ENCODE data around the gene CALHM5. TPM values are rescaled to one million over a fixed set of nuclear protein-coding genes. Genes with fewer than 3 reads are reported as not detected.
"Not testable (repeated sequence)": the region's sequence is repeated elsewhere in the genome, so short reads cannot be mapped to it uniquely, and the experiment has no call there.

CALHM5 gene
- total RNA-seq = 2.8 TPM
- long read RNA-seq, full-length matches to known transcripts = 4 of 6 reads
- long read RNA-seq, partial matches to known transcripts = 0 of 6 reads
- long read RNA-seq, other reads (novel, unspliced or antisense) = 2 of 6 reads

GRCh38 chr6:116511424-116512110, at the start of gene CALHM5:
Gene CALHM5, plus strand, starts transcription at chr6:116511639. Its CDS starts 58 bp downstream, at chr6:116511697.
- no peak for DNase-seq (ENCODE audit: low spot score)

- no peak for DNase-seq (ENCODE audit: low spot score)
These were observed 49.2 kb upstream of the CALHM5 start for GRCh38 chr6:116461932-116462885.

GRCh38 chr6:116463301-116463700, 48.1 kb upstream of the CALHM5 start:
- DNase-seq (ENCODE audit: low spot score) = no peak

DNA sequence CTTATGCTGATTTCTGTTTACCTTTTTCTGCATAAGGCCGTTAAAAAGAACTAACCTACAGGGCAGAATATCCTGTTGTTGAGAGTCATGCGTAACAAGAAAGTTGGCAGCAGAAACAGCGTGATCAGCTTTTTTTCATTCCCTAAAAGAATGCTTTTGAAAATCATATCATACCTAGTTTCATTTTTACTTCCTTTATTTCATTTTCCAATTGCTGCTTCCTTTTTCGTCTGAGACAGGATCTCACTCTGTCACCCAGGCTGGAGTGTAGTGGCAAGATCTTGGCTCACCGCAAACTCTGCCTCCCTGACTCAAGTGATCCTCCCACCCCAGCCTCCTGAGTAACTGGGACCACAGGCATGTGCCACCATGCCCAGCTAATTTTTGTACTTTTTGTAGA, 46.2 kb upstream of the CALHM5 start:
- no peak for DNase-seq (ENCODE audit: low spot score)

GRCh38 chr6:116467096-116467495, 44.3 kb upstream of the CALHM5 start:
- DNase-seq (ENCODE audit: low spot score) = no peak

GRCh38 chr6:116467514-116467913, 43.9 kb upstream of the CALHM5 start:
- no peak for DNase-seq (ENCODE audit: low spot score)

- no peak for DNase-seq (ENCODE audit: low spot score)
These were observed 43.1 kb upstream of the CALHM5 start for GRCh38 chr6:116468293-116468692.

GRCh38 chr6:116471531-116471930, 39.9 kb upstream of the CALHM5 start:
- DNase-seq (ENCODE audit: low spot score) = no peak

DNA sequence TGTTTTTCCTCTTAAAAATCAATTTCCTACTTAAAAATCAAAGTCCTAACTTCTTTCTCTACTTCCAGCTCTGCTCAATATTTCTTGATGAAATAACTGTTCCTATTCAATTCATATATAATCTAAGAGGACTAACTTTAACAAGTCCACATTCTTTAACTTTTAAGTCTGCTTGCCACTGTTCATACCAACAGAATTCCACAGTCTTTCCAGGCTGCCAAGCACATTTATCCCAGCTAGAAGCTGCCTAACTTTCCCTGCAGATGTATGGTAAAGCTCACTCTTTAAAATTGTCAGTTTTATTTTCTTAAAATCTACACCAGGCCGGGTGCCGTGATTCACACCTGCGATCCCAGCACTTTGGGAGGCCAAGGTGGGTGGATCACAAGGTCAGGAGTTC, 38.7 kb upstream of the CALHM5 start:
- DNase-seq (ENCODE audit: low spot score) = no peak

GRCh38 chr6:116475141-116475540, 36.3 kb upstream of the CALHM5 start:
- no peak for DNase-seq (ENCODE audit: low spot score)

DNA sequence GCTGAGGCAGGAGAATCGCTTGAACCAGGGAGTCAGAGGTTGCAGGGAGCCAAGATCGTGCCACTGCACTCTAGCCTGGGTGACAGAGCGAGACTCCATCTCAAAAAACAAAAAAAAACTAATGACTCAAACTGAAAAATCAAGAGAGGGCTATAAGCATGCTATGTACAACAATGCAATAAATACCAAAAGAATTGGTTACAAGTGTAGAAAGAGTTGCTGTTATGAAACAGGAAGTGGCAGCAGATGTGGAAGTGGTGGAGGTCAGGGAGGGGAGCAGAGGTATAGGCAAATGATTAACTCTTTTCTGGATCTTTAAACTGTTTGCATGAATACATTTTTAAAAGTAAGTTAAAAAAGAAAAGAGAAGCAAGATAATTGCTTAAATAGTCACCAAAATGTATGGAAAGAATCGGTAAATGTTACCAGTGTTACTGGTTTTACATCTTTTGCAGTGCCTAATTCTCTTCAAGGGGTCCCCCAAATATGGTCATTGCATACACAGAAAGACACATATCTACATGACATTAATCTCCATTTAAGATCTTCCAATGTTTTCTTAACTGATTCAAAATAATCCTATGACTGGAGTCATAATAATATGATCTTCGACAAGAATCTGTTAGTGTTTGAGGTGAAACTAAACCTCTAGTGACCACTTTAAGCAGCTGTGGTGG, 35.3 kb upstream of the CALHM5 start:
- no peak for DNase-seq (ENCODE audit: low spot score)

GRCh38 chr6:116482780-116483179, 28.7 kb upstream of the CALHM5 start:
- DNase-seq (ENCODE audit: low spot score) = no peak

GRCh38 chr6:116483616-116484015, 27.8 kb upstream of the CALHM5 start:
- DNase-seq (ENCODE audit: low spot score) = no peak

- DNase-seq (ENCODE audit: low spot score) = no peak
These were observed 25.8 kb upstream of the CALHM5 start for GRCh38 chr6:116485559-116486184.

GRCh38 chr6:116491610-116492330, 19.7 kb upstream of the CALHM5 start:
- DNase-seq (ENCODE audit: low spot score) = no peak

- DNase-seq (ENCODE audit: low spot score) = no peak
These were observed 18.9 kb upstream of the CALHM5 start for GRCh38 chr6:116492331-116493067.

GRCh38 chr6:116495161-116495560, 16.3 kb upstream of the CALHM5 start:
- DNase-seq (ENCODE audit: low spot score) = not testable (repeated sequence)

GRCh38 chr6:116497113-116497676, 14.2 kb upstream of the CALHM5 start:
- DNase-seq (ENCODE audit: low spot score) = no peak

GRCh38 chr6:116500969-116501433, 10.4 kb upstream of the CALHM5 start:
- DNase-seq (ENCODE audit: low spot score) = no peak
